Stimulated activated CD4-positive, alpha-beta T cell treated with anti-CD3 and anti-CD28 coated beads, Interleukin-12 subunit alpha, Interleukin-12 subunit beta, amount 100 ng/mL, for 48 hours (primary cell): Measurements from ENCODE around the gene LPCAT1.

ENCODE experiments used
- DNase-seq, 3 donors: peaks; one replicate each; pipeline ENCODE4 v3.0.0-alpha.2; 2020; ENCODE audit warnings: low read depth in 2 of 3, low spot score in 1 of 3

Gene LPCAT1

DNA sequence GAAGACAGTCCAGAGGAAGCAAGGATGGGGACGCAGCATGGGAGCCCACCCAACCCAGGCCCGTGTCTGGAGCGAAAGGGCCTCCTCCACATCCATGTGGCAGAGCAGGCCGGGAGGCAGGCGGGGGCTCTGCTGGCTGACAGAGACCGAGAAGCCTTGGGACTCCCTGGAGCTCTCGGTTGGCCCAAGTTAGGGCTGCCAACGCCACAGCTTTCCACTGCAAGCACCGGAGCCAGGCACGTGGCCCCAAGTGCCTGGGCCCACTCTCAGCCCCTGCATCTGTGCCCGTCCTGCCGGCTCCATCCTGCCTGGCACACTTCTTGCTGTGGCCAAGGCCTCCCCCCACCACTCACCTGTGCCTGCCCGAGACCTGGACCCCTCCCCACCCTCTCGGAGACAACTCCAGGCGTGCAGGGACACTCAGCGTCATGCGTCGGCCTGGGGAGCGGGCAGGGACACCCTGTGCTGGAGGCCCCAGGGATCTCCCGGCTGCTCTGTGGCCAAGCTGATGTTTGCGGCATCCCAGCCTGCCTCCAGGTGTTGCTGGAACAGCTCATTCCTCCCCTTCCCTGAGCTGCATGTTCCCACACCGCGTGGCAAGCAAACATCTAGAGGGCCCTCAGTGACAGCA lies 110.0 kb downstream of the LPCAT1 start:
- DNase-seq, result no peak

DNA sequence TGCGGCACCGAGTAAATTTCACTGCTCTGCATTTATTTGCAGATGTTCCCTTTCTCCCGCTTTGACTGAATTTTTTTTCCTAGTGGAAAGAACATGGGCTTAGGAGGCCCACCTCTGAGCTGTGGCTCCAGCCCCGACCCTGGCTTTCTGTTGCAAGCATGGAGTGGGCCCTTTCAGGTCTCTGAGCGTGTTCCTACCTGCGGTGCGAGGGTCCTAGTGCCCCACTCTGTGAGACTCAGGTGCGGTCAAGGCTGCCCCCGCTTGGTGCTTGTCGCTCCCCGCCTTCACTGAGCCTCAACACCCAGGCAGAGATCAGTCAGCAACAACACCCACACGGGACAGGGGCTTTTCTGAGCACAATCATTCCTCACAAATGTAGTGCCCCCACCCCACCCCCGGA lies 110.5 kb downstream of the LPCAT1 start:
- DNase-seq, result no peak

DNA sequence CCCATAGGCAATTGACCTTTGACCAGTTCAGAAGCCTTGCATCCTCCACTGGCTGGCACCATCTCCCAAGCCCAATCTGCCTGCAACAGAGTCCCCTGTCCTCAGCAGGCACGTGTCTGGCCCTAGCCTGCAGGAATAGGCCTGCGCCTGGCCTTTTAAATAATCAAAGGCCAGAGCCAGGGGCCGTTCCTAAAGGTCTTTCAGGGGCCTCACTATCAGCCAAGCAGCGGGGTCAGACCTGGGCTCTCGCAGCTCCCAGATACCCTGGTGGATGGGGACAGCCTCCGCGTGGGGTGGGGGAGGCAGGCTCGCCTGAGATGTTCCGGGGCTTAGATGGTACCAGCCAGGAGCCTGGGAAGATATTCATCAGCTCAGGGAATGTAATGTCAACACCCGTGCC lies 111.1 kb downstream of the LPCAT1 start:
- DNase-seq, result no peak

DNA sequence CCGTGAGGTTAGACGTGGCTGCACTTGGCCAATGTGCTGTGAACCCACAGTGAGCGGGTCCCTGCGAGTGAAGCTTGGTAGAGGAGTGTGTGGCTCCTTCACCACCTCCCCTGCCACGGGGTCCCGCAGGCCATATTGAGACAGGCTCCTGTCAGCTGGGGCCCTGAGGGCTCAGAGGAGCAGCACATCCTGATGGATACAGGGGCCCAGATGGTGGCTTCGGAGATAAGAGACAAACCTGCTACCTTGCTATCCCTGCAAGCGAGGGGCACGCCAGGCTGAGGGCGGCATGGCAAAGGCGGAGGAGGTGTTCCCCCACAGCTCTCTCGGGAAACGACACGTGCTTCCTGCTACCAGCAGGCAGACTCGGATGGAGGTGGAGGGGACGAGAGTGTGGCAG lies 111.6 kb downstream of the LPCAT1 start:
- DNase-seq, result no peak
